Upper lobe of left lung (tissue), 4 donors: ENCODE results near the gene NFASC.

Experiments used
- POLR2A ChIP-seq, 4 donors: fragments of 450-650 bp; IDR thresholded peaks; one replicate each; pipeline ENCODE4 v1.5.1; 2016 to 2017; ENCODE audit warnings: antibody characterized with exemption in 4 of 4, mild to moderate bottlenecking in 2 of 4
- POLR2AphosphoS5 ChIP-seq, 2 donors: sonication (generic); formaldehyde crosslinking; IDR thresholded peaks; one replicate each; pipeline ENCODE4 v1.5.1; 2017; ENCODE audit warnings: antibody characterized with exemption in 2 of 2
- TF ChIP-seq, protein P1 (sequence below), 6 experiments: fragments of 450-650 bp in 4 of 6; fragments of 200-600 bp in 2 of 6; sonication (generic) in 2 of 6; IDR thresholded peaks; one replicate each; pipeline ENCODE4 v1.5.1; 2016 to 2019; ENCODE audit warnings: antibody characterized with exemption in 6 of 6

GRCh38 chr1:205071028-205071409 is 200.4 kb downstream of the NFASC start:
- TF ChIP-seq POLR2A (IDR thresholded peaks at IDR 0.05) (no peak), POLR2AphosphoS5 (IDR thresholded peaks at IDR 0.05) (no peak)
- TF ChIP-seq, protein P1, sequence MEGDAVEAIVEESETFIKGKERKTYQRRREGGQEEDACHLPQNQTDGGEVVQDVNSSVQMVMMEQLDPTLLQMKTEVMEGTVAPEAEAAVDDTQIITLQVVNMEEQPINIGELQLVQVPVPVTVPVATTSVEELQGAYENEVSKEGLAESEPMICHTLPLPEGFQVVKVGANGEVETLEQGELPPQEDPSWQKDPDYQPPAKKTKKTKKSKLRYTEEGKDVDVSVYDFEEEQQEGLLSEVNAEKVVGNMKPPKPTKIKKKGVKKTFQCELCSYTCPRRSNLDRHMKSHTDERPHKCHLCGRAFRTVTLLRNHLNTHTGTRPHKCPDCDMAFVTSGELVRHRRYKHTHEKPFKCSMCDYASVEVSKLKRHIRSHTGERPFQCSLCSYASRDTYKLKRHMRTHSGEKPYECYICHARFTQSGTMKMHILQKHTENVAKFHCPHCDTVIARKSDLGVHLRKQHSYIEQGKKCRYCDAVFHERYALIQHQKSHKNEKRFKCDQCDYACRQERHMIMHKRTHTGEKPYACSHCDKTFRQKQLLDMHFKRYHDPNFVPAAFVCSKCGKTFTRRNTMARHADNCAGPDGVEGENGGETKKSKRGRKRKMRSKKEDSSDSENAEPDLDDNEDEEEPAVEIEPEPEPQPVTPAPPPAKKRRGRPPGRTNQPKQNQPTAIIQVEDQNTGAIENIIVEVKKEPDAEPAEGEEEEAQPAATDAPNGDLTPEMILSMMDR (IDR thresholded peaks at IDR 0.05) = no peak
